Measurements from ENCODE around the gene MON2. TPM values are rescaled to one million over a fixed set of nuclear protein-coding genes. Genes with fewer than 3 reads are reported as not detected.
A peak's percentile ranks its signal among the peaks of the same experiment; 100 is the strongest.

Gene MON2
- total and polyA plus RNA-seq, 2 donors (not counting 3 experiments of a cell fraction or from before 2014, with no cell fraction given): 8.9 to 41.8 TPM

DNA sequence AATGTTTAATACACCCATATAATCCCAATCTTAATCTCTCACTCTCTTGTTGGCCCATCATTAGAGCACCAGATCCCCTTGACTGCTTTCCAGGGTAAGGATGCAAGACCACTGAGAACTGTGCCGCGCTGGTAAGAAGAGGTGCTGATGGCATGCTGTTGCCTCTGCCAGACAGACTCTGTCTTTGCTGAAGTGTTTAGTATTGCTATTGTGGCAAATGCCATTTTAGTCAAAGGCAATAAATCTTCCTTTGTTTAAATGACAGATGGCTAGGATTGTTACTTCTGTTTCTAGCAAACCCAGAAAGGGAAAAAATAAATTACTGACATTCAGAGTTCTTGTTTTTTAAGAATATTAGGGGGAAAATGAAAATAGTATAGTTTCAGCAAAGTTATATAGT is 152.3 kb downstream of the MON2 start:
- dilution Hi-C loops (cut with MboI; ENCODE audit: extremely low pct_ligation_motif_present, low sequenced_read_pairs): loop anchor here (25.0 kb wide), 1 partner anchor 168 kb away; no protein-coding TSS in a partner anchor
- no peaks in the 10 kb centered on the region for H3K9me1 ChIP-seq (replicated peaks; ENCODE audit: control insufficient read depth, extremely low read depth, insufficient read depth, low read length)
- POLR2A ChIA-PET: no interaction called here
- H2AFZ ChIP-seq (ENCODE audit: low read depth, low read length): no peak overlapping the region
- CTCF ChIA-PET: interaction anchor here (1.0 to 3.2 kb wide), 8 partner anchors 13 to 176 kb away, joined by 3 to 13 read pairs (median 6); no protein-coding TSS in a partner anchor
- FAIRE-seq (no peak), DNase-seq (ENCODE audit: low read depth, low spot score) (peak; percentile 48)
- H3K9me3 ChIP-seq (replicated peaks; ENCODE audit: control insufficient read depth, insufficient read depth, low read length): no peaks in the 10 kb centered on the region
- peaks cover 12% of the 10 kb centered on the region for H3K4me1 ChIP-seq (ENCODE audit: control insufficient read depth, extremely low read depth, insufficient read depth, low read length)
- H3K36me3 ChIP-seq (ENCODE audit: control insufficient read depth in 2 of 2, extremely low read depth in 1 of 2, insufficient read depth in 2 of 2, low read length in 2 of 2): no peaks in the 10 kb centered on the region
- TF ChIP-seq EZH2 (IDR thresholded peaks at IDR 0.05; ENCODE audit: borderline replicate concordance, low read depth, low read length, severe bottlenecking) (no peak), MYC (IDR thresholded peaks at IDR 0.05; ENCODE audit: low read depth, low read length) (no peak), POLR2A (IDR thresholded peaks at IDR 0.05; ENCODE audit: low read depth, low read length) (no peak), MAX (IDR thresholded peaks at IDR 0.05; ENCODE audit: insufficient read depth, insufficient read length) (no peak), GATA2 (IDR thresholded peaks at IDR 0.05; ENCODE audit: insufficient read depth, insufficient read length, low read depth, low read length) (no peak), FOS (IDR thresholded peaks at IDR 0.05; ENCODE audit: borderline replicate concordance, insufficient read depth, low read length) (no peak), JUN (IDR thresholded peaks at IDR 0.05; ENCODE audit: borderline replicate concordance, insufficient read depth, insufficient read length, low read depth) (no peak), POLR2AphosphoS5 (IDR thresholded peaks at IDR 0.05; ENCODE audit: insufficient read depth, low read depth, low read length) (no peak)
- TF ChIP-seq, protein P1, sequence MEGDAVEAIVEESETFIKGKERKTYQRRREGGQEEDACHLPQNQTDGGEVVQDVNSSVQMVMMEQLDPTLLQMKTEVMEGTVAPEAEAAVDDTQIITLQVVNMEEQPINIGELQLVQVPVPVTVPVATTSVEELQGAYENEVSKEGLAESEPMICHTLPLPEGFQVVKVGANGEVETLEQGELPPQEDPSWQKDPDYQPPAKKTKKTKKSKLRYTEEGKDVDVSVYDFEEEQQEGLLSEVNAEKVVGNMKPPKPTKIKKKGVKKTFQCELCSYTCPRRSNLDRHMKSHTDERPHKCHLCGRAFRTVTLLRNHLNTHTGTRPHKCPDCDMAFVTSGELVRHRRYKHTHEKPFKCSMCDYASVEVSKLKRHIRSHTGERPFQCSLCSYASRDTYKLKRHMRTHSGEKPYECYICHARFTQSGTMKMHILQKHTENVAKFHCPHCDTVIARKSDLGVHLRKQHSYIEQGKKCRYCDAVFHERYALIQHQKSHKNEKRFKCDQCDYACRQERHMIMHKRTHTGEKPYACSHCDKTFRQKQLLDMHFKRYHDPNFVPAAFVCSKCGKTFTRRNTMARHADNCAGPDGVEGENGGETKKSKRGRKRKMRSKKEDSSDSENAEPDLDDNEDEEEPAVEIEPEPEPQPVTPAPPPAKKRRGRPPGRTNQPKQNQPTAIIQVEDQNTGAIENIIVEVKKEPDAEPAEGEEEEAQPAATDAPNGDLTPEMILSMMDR (IDR thresholded peaks at IDR 0.05; ENCODE audit: extremely low read depth in 1 of 2, insufficient read depth in 1 of 2, low read depth in 1 of 2, low read length in 2 of 2): no peak
- H3K4me2 ChIP-seq (ENCODE audit: insufficient read depth, low read length): no peak overlapping the region
- no peak overlapping the region for H3K4me3 ChIP-seq (replicated peaks in 1 of 3; ENCODE audit: insufficient read depth in 1 of 3, low read depth in 1 of 3, low read length in 3 of 3)
- intact Hi-C loops (cut with micrococcal nuclease): no loop called here
- H3K27me3 ChIP-seq (ENCODE audit: control insufficient read depth in 2 of 2, insufficient read depth in 2 of 2, low read length in 2 of 2): no peaks in the 10 kb centered on the region
- H3K27ac ChIP-seq (ENCODE audit: insufficient read depth, low read depth, low read length): no peak overlapping the region
- no peaks in the 10 kb centered on the region for H4K20me1 ChIP-seq (replicated peaks; ENCODE audit: control insufficient read depth, extremely low read depth, insufficient read depth, low read length)
- BruUV-seq (replicated peaks): no TSS peak
- no peaks in the 10 kb centered on the region for H3K79me2 ChIP-seq (ENCODE audit: control insufficient read depth, insufficient read depth, low read length)
- H3K9ac ChIP-seq (replicated peaks; ENCODE audit: extremely low read depth, insufficient read depth, low read length): no peak overlapping the region

Measured in endothelial cell of umbilical vein (primary cell).